BLaER1 treated with 17β-estradiol and CSF1 and Interleukin-3, amounts not matched to agents 10 nM and 100 nM (cell line): Measurements from ENCODE around the gene SOD2.
"Not testable (repeated sequence)": the region's sequence is repeated elsewhere in the genome, so short reads cannot be mapped to it uniquely, and the experiment has no call there.

Source experiments
- H3K27ac ChIP-seq, 11 experiments: shearing (Covaris generic); formaldehyde crosslinking; 2 replicates each; pipeline ENCODE4 v1.8.1; 2022
- H3K27me3 ChIP-seq, 11 experiments: shearing (Covaris generic); formaldehyde crosslinking; 2 replicates each; pipeline ENCODE4 v1.8.1; 2022
- H3K36me3 ChIP-seq, 11 experiments: shearing (Covaris generic); formaldehyde crosslinking; 2 replicates each; pipeline ENCODE4 v1.8.1; 2022
- H3K4me1 ChIP-seq, 10 experiments: shearing (Covaris generic); formaldehyde crosslinking; 2 replicates each; pipeline ENCODE4 v1.8.1; 2022
- H3K4me2 ChIP-seq, 11 experiments: shearing (Covaris generic); formaldehyde crosslinking; 2 replicates each; pipeline ENCODE4 v1.8.1; 2022
- H3K4me3 ChIP-seq, 10 experiments: shearing (Covaris generic); formaldehyde crosslinking; 2 replicates each; pipeline ENCODE4 v1.8.1; 2022
- H3K9ac ChIP-seq, 11 experiments: shearing (Covaris generic); formaldehyde crosslinking; 2 replicates each; pipeline ENCODE4 v1.8.1; 2022
- H3K9me3 ChIP-seq, 11 experiments: shearing (Covaris generic); formaldehyde crosslinking; replicated peaks in 1 of 11; 2 replicates each; pipeline ENCODE4 v1.8.1; 2022
- H4K20me1 ChIP-seq, 11 experiments: shearing (Covaris generic); formaldehyde crosslinking; 2 replicates each; pipeline ENCODE4 v1.8.1; 2022
- Cebpa-rat ChIP-seq, 11 experiments: shearing (Covaris generic); IDR thresholded peaks; 2 replicates each; pipeline ENCODE4 v1.8.1; 2022

The SOD2 gene

GRCh38 chr6:159714404-159714803 is 21.4 kb upstream of the SOD2 start:
- H3K27ac ChIP-seq = peak overlapping the region in 10 of 11 experiments; percentile 12 to 89 (median 73); a peak in 14 of 22 replicates
- peaks cover 0 to 16% (median 8%) of the 10 kb centered on the region in 11 experiments; a peak in 10 of 22 replicates for H3K9me3 ChIP-seq
- no peak for TF ChIP-seq Cebpa-rat (IDR thresholded peaks at IDR 0.05)
- no peaks in the 10 kb centered on the region for H3K27me3 ChIP-seq
- H3K4me1 ChIP-seq = peaks cover 18 to 65% (median 31%) of the 10 kb centered on the region in 10 experiments; a peak in 19 of 20 replicates
- H3K4me2 ChIP-seq = peak overlapping the region in 10 of 11 experiments; percentile 20 to 94 (median 64); a peak in 14 of 22 replicates
- H3K36me3 ChIP-seq = peaks cover 0 to 15% (median 8%) of the 10 kb centered on the region in 11 experiments; a peak in 11 of 22 replicates
- no peaks in the 10 kb centered on the region; a peak in 1 of 22 replicates for H4K20me1 ChIP-seq
- H3K9ac ChIP-seq = peak overlapping the region in 2 of 11 experiments; percentile 11 to 63; a peak in 4 of 22 replicates
- no peak overlapping the region for H3K4me3 ChIP-seq

GRCh38 chr6:159713984-159714383 is 20.9 kb upstream of the SOD2 start:
- H3K4me2 ChIP-seq = peak overlapping the region in 3 of 11 experiments; percentile 84 to 94 (median 88); a peak in 6 of 22 replicates
- peak overlapping the region in 7 of 11 experiments; percentile 12 to 89 (median 79); a peak in 6 of 22 replicates for H3K27ac ChIP-seq
- H3K4me3 ChIP-seq = no peak overlapping the region
- no peaks in the 10 kb centered on the region for H3K27me3 ChIP-seq
- no peak for TF ChIP-seq Cebpa-rat (IDR thresholded peaks at IDR 0.05)
- peaks cover 0 to 15% (median 8%) of the 10 kb centered on the region in 11 experiments; a peak in 10 of 22 replicates for H3K36me3 ChIP-seq
- H3K9me3 ChIP-seq = peaks cover 0 to 18% (median 8%) of the 10 kb centered on the region in 11 experiments; a peak in 10 of 22 replicates
- no peaks in the 10 kb centered on the region for H4K20me1 ChIP-seq
- H3K4me1 ChIP-seq = peaks cover 15 to 61% (median 31%) of the 10 kb centered on the region in 10 experiments; a peak in 19 of 20 replicates
- H3K9ac ChIP-seq = no peak overlapping the region

GRCh38 chr6:159712389-159712788 is 19.3 kb upstream of the SOD2 start:
- H3K9ac ChIP-seq, H3K27me3 ChIP-seq, H3K27ac ChIP-seq, H3K4me3 ChIP-seq, H4K20me1 ChIP-seq, H3K4me2 ChIP-seq: not testable (repeated sequence)
- H3K4me1 ChIP-seq = peaks cover 10 to 45% (median 30%) of the 10 kb centered on the region in 10 experiments; a peak in 19 of 20 replicates
- H3K9me3 ChIP-seq = peaks cover 0 to 18% (median 8%) of the 10 kb centered on the region in 11 experiments; a peak in 10 of 22 replicates
- H3K36me3 ChIP-seq = peaks cover 0 to 15% (median 8%) of the 10 kb centered on the region in 11 experiments; a peak in 10 of 22 replicates

GRCh38 chr6:159710603-159711002 is 17.6 kb upstream of the SOD2 start:
- Histone ChIP-seq H3K4me1 (peaks cover 8 to 27% (median 13%) of the 10 kb centered on the region in 10 experiments; a peak in 19 of 20 replicates), H3K36me3 (peaks cover 0 to 12% (median 2%) of the 10 kb centered on the region in 11 experiments; a peak in 7 of 22 replicates), H3K9me3 (peaks cover 0 to 18% (median 8%) of the 10 kb centered on the region in 11 experiments; a peak in 10 of 22 replicates), H3K4me2 (peak overlapping the region in 1 of 11 experiments; percentile 22; a peak in 1 of 22 replicates)
- H3K27ac ChIP-seq, H4K20me1 ChIP-seq, H3K9ac ChIP-seq, H3K4me3 ChIP-seq, H3K27me3 ChIP-seq: not testable (repeated sequence)

GRCh38 chr6:159701413-159701999 is 8.5 kb upstream of the SOD2 start:
- Histone ChIP-seq H3K4me3 (peak overlapping the region in 4 of 10 experiments; percentile 1 to 20 (median 10); a peak in 3 of 20 replicates), H4K20me1 (no peaks in the 10 kb centered on the region), H3K27me3 (no peaks in the 10 kb centered on the region), H3K27ac (peak overlapping the region; percentile 70 to 94 (median 85)), H3K9me3 (peaks cover 0 to 18% (median 11%) of the 10 kb centered on the region in 11 experiments; a peak in 15 of 22 replicates), H3K9ac (peak overlapping the region; percentile 57 to 81 (median 71); a peak in 21 of 22 replicates), H3K4me1 (peaks cover 55 to 87% (median 69%) of the 10 kb centered on the region in 10 experiments), H3K4me2 (peak overlapping the region; percentile 68 to 87 (median 81)), H3K36me3 (peaks cover 0 to 9% (median 0%) of the 10 kb centered on the region in 11 experiments; a peak in 5 of 22 replicates)
- peak in 10 of 11 experiments; percentile 12 to 85 (median 70); a peak in 13 of 22 replicates for TF ChIP-seq Cebpa-rat (IDR thresholded peaks at IDR 0.05)

- Histone ChIP-seq H3K4me2 (peak overlapping the region; percentile 68 to 87 (median 81)), H4K20me1 (no peaks in the 10 kb centered on the region), H3K27ac (peak overlapping the region; percentile 70 to 94 (median 85)), H3K4me1 (peaks cover 57 to 92% (median 73%) of the 10 kb centered on the region in 10 experiments), H3K9ac (peak overlapping the region; percentile 57 to 81 (median 71); a peak in 21 of 22 replicates), H3K27me3 (no peaks in the 10 kb centered on the region), H3K9me3 (peaks cover 0 to 18% (median 11%) of the 10 kb centered on the region in 11 experiments; a peak in 15 of 22 replicates), H3K4me3 (peak overlapping the region in 4 of 10 experiments; percentile 1 to 20 (median 13); a peak in 4 of 20 replicates), H3K36me3 (peaks cover 0 to 9% (median 0%) of the 10 kb centered on the region in 11 experiments; a peak in 5 of 22 replicates)
- no peak for TF ChIP-seq Cebpa-rat (IDR thresholded peaks at IDR 0.05)
These were observed 7.9 kb upstream of the SOD2 start for GRCh38 chr6:159700970-159701369.

GRCh38 chr6:159695984-159696383 is 2.9 kb upstream of the SOD2 start:
- Histone ChIP-seq H3K4me1 (peaks cover 65 to 82% (median 71%) of the 10 kb centered on the region in 10 experiments), H4K20me1 (peaks cover 9 to 19% (median 16%) of the 10 kb centered on the region in 11 experiments; a peak in 18 of 22 replicates), H3K27me3 (no peaks in the 10 kb centered on the region), H3K4me2 (peak overlapping the region in 10 of 11 experiments; percentile 85 to 94 (median 92); a peak in 17 of 22 replicates), H3K27ac (peak overlapping the region in 7 of 11 experiments; percentile 90 to 98 (median 94); a peak in 11 of 22 replicates), H3K4me3 (no peak overlapping the region), H3K36me3 (peaks cover 0 to 20% (median 10%) of the 10 kb centered on the region in 11 experiments; a peak in 13 of 22 replicates), H3K9me3 (no peaks in the 10 kb centered on the region), H3K9ac (no peak overlapping the region)
- TF ChIP-seq Cebpa-rat (IDR thresholded peaks at IDR 0.05) = no peak

GRCh38 chr6:159693894-159694545 is 979 bp upstream of the SOD2 start:
- TF ChIP-seq Cebpa-rat (IDR thresholded peaks at IDR 0.05) = no peak
- peak overlapping the region; percentile 90 to 98 (median 96) for H3K9ac ChIP-seq
- H3K27me3 ChIP-seq = no peaks in the 10 kb centered on the region
- H3K4me3 ChIP-seq = peak overlapping the region; percentile 76 to 98 (median 94)
- H4K20me1 ChIP-seq = peaks cover 11 to 36% (median 26%) of the 10 kb centered on the region in 11 experiments; a peak in 21 of 22 replicates
- peak overlapping the region; percentile 85 to 94 (median 92) for H3K4me2 ChIP-seq
- H3K36me3 ChIP-seq = peaks cover 13 to 36% (median 21%) of the 10 kb centered on the region in 11 experiments
- H3K27ac ChIP-seq = peak overlapping the region; percentile 88 to 98 (median 93)
- H3K9me3 ChIP-seq = no peaks in the 10 kb centered on the region
- H3K4me1 ChIP-seq = peaks cover 58 to 74% (median 61%) of the 10 kb centered on the region in 10 experiments
